Activated T-cell treated with anti-CD3 and anti-CD28 coated beads, Interleukin-2, amount 50 U/mL, for 1 hour (primary cell): ENCODE data around the gene LRP3.
"Not testable (repeated sequence)": the region's sequence is repeated elsewhere in the genome, so short reads cannot be mapped to it uniquely, and the experiment has no call there.

Experiments
- DNase-seq: peaks from one replicate; pipeline ENCODE4 v3.0.0-alpha.2; 2020

LRP3 gene

GRCh38 chr19:33193865-33194362 is at the start of gene LRP3:
Gene LRP3 (plus strand): TSS chr19:33194330. CDS start chr19:33194786, 456 bp downstream.
- no peak for DNase-seq

- no peak for DNase-seq
These were observed 47.9 kb upstream of the LRP3 start for GRCh38 chr19:33146209-33146608.

- DNase-seq: no peak
These were observed 46.6 kb upstream of the LRP3 start for GRCh38 chr19:33147538-33147937.

GRCh38 chr19:33150852-33151518 is 43.1 kb upstream of the LRP3 start:
- DNase-seq: no peak

GRCh38 chr19:33152176-33152575 is 42.0 kb upstream of the LRP3 start:
- DNase-seq: no peak

GRCh38 chr19:33152625-33153024 is 41.5 kb upstream of the LRP3 start:
- DNase-seq: not testable (repeated sequence)

GRCh38 chr19:33154313-33154712 is 39.8 kb upstream of the LRP3 start:
- not testable (repeated sequence) for DNase-seq

- no peak for DNase-seq
These were observed 37.8 kb upstream of the LRP3 start for GRCh38 chr19:33156334-33156733.

- DNase-seq: no peak
These were observed 36.2 kb upstream of the LRP3 start for GRCh38 chr19:33157906-33158305.

- no peak for DNase-seq
These were observed 35.8 kb upstream of the LRP3 start for GRCh38 chr19:33158365-33158764.

- no peak for DNase-seq
These were observed 35.0 kb upstream of the LRP3 start for GRCh38 chr19:33159149-33159548.

- DNase-seq: no peak
These were observed 34.2 kb upstream of the LRP3 start for GRCh38 chr19:33159893-33160292.

- DNase-seq: no peak
These were observed 32.9 kb upstream of the LRP3 start for GRCh38 chr19:33161201-33161600.

- no peak for DNase-seq
These were observed 30.6 kb upstream of the LRP3 start for GRCh38 chr19:33163481-33163880.

GRCh38 chr19:33166037-33166436 is 28.1 kb upstream of the LRP3 start:
- DNase-seq: not testable (repeated sequence)

- no peak for DNase-seq
These were observed 26.7 kb upstream of the LRP3 start for GRCh38 chr19:33167438-33167837.

- DNase-seq: no peak
These were observed 25.6 kb upstream of the LRP3 start for GRCh38 chr19:33168528-33168927.

- DNase-seq: no peak
These were observed 22.8 kb upstream of the LRP3 start for GRCh38 chr19:33171222-33171795.

- DNase-seq: no peak
These were observed 22.2 kb upstream of the LRP3 start for GRCh38 chr19:33171916-33172359.

GRCh38 chr19:33174186-33174585 is 19.9 kb upstream of the LRP3 start:
- DNase-seq: no peak

GRCh38 chr19:33175156-33175782 is 18.9 kb upstream of the LRP3 start:
- no peak for DNase-seq

GRCh38 chr19:33175886-33176669 is 18.1 kb upstream of the LRP3 start:
- no peak for DNase-seq

- peak; percentile 99 for DNase-seq
These were observed 17.3 kb upstream of the LRP3 start for GRCh38 chr19:33176670-33177416.
